K562 (cell line): Measurements from ENCODE around the gene WNT7B. TPM values are rescaled to one million over a fixed set of nuclear protein-coding genes. Genes with fewer than 3 reads are reported as not detected.

Source experiments
- CHD7 ChIP-seq: fragments of 200-600 bp; sonication (generic); IDR thresholded peaks from one replicate; pipeline ENCODE4 v1.6.1; 2012; ENCODE audit warnings: mild to moderate bottlenecking, low read depth, low read length, inconsistent platforms
- polyA plus RNA-seq, 8 experiments: library from polyadenylated mRNA; depleted of rRNA in 4 of 8; stranded (reverse) in 5 of 8; unstranded in 3 of 8; fragments of >200 nt; fragmentation: Nextera tagmentation in 2 of 8; fragmentation: Illumina TruSeq in 1 of 8; extraction: Ambion mirVana in 2 of 8; extraction: Trizol in 1 of 8; gene quantifications; 2 replicates each; pipeline versions ENCODE4 v1.2.1 to v1.2.3, GENCODE V29; 2011 to 2014; ENCODE audit warnings: inconsistent platforms in 1 of 8, missing spikeins in 1 of 8
- total RNA-seq, 7 experiments: library from RNA; depleted of rRNA in 6 of 7; stranded (reverse); fragments of >200 nt in 6 of 7; fragmentation: Illumina TruSeq in 2 of 7; extraction: Trizol in 2 of 7; gene quantifications; 2 replicates each; pipeline versions ENCODE4 v1.2.1 to v1.2.3, GENCODE V29; 2011 to 2021; ENCODE audit warnings: low replicate concordance in 1 of 7

The WNT7B gene
- total and polyA plus RNA-seq, 9 of the 15 experiments (the other 6 are each of a cell fraction or from before 2014, with no cell fraction given): not detected

GRCh38 chr22:45999379-45999971 lies 22.5 kb upstream of the WNT7B start (continued):
- TF ChIP-seq CHD7: no peak
